NCI-H187 treated with DMSO at 0.1 percent for 48 hours (cell line): ENCODE measurements around the gene KCNJ16.
"Not testable (repeated sequence)": the region's sequence is repeated elsewhere in the genome, so short reads cannot be mapped to it uniquely, and the experiment has no call there.

Source experiments
- DNase-seq: peaks from one replicate; lab custom pipeline; 2025; lab: John Stamatoyannopoulos, UW

The KCNJ16 gene

DNA sequence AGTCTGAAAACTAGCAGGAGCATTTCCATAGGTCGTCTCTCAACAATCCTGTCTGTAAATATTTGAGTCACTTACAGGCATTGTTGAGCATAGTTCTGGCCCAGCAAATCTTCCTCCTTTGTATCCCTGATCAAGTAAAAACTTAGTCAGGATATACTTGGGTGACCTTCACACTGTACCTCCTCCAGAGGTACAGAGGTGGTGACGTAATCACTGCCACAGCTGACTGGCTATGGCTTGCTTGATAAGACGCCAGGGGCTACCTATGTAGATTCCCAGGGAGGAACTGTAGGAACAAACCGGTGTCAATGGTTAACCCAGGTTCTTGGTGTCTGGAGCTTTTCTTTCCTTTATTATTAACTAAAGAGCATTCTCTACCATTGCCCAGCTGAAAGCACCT, at the start of gene KCNJ16:
Gene KCNJ16 (plus strand): TSS at position 270 of the 400 bp plus-strand sequence. CDS start 56,863 bp downstream, outside the sequence.
- DNase-seq, result no peak

DNA sequence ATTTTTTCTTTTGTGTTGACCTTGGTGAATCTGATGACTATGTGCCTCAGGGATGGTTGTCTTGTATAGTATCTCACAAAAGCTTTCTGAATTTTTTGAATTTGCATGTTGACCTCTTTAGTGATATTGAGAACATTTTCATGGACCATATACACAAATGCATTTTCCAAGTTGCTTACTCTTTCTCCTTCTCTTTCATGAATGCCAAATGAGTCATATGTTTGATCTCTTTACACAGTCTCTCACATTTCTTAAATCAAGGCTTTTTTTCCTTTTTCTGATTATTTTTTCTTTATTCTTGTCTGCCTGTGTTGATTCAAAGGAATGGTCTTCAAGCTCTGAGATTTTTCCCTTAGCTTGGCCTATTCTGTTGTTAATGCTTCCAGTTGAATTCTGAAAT, 46.6 kb upstream of the KCNJ16 start:
- no peak for DNase-seq

- no peak for DNase-seq
Observed at GRCh38 chr17:70028978-70029767, 45.9 kb upstream of the KCNJ16 start.

- DNase-seq, result no peak
Observed at GRCh38 chr17:70030371-70030770, 44.7 kb upstream of the KCNJ16 start.

- no peak for DNase-seq
Observed at GRCh38 chr17:70031341-70031740, 43.7 kb upstream of the KCNJ16 start.

- no peak for DNase-seq
Observed at GRCh38 chr17:70033165-70033564, 41.9 kb upstream of the KCNJ16 start.

GRCh38 chr17:70034158-70034557, 40.9 kb upstream of the KCNJ16 start:
- no peak for DNase-seq

DNA sequence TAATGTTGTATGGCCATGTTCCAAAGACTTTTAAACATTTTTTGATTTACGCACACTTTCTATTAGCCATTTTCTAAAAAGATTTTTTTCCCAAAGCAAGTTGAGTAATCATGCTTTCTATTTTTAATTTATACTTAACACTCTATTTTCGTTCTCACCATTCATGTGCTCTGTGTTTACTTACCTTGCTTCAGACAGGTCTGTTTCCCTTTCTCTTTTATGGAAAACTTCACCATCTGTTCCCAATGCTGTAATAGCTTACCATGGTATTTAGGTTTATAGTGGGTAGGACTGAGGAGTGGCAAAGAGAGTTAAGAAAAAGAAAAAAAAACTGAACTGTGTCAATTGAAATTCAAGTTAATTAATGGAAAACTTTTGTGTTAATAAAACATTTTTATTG, 37.5 kb upstream of the KCNJ16 start:
- DNase-seq, result no peak

DNA sequence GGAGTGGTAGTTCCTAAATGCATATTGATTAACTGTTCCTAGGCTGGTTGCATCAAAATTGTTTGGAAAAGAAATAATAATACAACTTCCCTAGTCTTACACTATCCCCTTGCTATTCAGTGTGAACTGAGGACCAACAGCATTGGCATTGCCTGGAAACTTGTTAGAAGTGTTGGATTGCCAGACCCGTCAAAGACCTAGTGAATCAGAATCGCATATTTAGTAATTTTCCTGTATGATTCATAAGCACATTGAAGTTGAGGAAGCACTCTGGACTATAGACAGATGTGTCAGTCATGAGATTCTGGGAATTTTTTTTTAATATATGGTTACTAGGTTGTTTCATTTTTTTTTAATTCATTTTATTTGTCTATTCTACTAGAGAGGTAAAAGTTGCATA, 34.7 kb upstream of the KCNJ16 start:
- DNase-seq, result no peak

GRCh38 chr17:70041061-70041460, 34.0 kb upstream of the KCNJ16 start:
- DNase-seq, result no peak

GRCh38 chr17:70041540-70041939, 33.5 kb upstream of the KCNJ16 start:
- no peak for DNase-seq

- DNase-seq, result not testable (repeated sequence)
Observed at GRCh38 chr17:70045780-70046179, 29.2 kb upstream of the KCNJ16 start.

DNA sequence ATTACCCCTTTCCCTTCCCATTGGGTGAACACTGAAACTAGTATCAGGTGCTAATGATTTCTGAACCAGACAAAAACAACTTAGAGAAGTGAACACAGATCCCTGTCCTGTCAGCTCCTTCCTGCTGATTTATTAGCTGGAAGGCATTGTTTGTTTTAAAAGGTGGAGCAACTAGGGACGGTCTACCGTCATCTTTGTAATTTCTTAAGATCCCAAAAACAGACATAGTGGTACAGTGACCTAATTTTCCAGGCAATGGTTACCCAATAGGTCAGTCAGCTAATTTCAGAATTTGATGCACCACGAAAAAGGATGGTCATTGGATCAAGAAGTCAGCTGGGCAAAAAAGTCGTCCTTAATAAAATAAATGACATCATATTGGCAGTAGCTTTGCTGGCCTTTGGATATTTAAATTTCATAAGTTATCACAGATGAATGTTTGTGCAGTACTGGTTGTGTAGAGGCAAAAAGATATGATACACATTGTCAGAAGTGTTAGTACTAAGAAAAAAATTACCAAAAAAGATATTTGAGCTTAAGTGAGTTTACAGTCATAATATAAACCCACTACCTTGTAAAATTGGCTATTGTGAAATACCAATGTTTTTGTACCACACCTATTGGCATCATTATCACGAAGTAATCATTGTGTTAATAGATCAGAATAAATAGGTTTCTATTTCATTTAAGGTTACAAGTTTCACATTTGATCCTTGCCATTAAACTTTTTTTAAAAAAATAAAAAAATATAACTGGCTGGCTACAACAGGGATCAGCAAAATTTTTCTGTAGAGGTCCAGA, 27.2 kb upstream of the KCNJ16 start:
- DNase-seq, result no peak

- no peak for DNase-seq
Observed at GRCh38 chr17:70049801-70050591, 25.0 kb upstream of the KCNJ16 start.

GRCh38 chr17:70050931-70051330, 24.1 kb upstream of the KCNJ16 start:
- no peak for DNase-seq

DNA sequence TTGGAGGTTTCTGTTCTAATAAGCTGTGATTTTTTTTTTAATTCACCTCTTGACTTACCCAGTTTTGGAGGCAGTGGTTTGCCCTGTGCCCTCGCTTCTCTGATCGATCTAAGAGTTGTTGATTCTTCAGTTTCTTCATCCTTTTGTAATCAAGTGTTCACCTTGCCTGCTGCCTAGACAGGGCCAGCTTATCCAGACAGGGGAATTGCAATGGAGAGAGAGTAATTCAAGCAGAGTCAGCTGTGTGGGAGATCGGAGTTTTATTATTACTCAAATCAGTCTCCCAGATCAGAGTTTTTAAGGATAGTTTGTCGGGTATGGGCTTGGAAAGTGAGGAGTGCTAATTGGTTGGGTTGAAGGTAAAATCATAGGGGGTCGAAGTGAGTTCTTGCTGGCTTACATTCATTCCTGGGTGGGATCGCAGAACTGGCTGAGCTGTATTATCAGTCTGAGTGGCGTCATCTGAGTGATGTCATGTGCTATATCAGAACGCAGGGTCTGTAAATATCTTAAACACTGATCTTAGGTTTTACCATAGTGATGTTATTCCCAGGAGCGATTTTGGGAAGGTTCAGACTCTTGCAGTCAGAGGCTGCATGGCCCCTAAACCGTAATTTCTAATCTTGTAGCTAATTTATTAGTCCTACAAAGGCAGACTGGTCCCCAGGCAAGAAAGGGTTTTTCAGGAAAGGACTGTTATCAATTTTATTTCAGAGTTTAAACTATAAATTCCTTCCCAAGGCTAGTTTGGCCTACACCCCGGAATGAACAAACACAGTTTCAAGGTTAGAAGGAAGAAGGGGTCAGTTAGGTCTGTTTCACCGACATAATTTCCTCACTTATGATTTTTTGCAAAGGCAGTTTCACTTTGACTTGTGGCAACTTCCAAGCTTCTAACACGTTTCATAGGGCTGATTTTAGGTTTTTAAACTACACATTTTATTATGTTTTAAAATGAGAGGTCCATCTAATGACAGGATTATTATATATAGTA, 21.5 kb upstream of the KCNJ16 start:
- no peak for DNase-seq

DNA sequence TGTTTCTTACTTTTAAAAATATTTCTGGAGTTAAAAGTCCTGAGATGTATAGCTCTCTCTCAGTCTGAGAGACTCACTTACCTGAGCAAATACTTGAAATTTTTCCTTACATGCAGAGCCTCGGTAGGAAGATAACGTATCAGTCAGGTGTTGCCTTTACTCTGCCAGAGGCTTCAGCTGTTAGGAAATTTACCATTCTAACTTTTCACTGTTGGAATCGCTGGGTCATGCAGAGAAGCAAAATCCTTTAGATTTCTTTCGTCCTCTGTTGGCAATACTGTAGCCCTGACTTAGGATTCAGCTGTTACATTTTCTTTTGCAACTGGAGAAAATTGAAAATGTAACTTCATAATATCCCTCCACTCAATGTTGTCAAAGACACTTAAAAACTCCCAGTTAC, 20.0 kb upstream of the KCNJ16 start:
- DNase-seq, result no peak

DNA sequence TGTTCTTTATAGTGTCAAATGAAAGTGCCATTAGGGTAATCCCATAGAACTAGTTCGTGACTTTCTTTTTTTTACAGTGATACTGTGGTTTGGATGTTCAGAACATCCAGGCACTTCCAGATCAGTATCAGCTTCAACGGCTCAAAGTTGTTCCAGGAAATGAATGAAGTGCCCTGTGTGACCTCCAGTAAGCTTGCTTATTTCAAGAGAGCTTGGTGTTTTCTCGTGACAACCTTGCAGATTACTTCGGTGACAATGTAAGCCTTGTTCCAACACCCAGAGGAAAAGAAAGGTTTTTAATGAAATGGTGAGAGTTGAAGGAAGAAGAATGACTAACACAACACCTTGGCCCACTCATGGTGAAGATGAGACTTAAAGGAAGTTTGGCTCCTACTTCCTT, 16.0 kb upstream of the KCNJ16 start:
- no peak for DNase-seq

GRCh38 chr17:70059649-70060048, 15.4 kb upstream of the KCNJ16 start:
- DNase-seq, result no peak

GRCh38 chr17:70060415-70060814, 14.6 kb upstream of the KCNJ16 start:
- no peak for DNase-seq

DNA sequence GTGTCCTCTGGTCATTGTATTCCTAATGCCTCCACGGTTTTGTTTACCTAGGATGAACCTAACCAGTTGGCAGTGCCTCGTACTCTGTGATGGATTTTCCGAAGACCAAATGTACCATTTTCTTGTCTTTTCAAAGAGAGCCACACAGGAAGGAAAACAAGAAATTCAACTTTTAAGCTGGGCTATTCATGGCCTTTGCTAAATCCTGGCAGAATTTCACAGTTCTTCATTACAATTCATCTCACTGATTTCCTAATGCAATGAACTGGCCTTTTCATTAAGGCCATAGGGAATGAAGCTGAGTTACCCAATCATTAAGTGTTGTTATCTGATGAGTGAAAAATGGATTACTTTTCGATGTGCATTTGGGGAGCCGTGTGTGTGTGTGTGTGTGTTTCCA, 7.9 kb upstream of the KCNJ16 start:
- DNase-seq, result no peak
